Trophoblast cell (in vitro differentiated cells and primary cell): Measurements from ENCODE around the gene TWIST2.

Experiments
- DNase-seq, 2 donors: peaks; one replicate each; pipeline ENCODE4 v3.0.0-alpha.2; 2016
- H2AFZ ChIP-seq: 2 replicates; pipeline ENCODE4 v1.6.1; 2013; ENCODE audit warnings: low read length, moderate library complexity, mild to moderate bottlenecking; ENCODE audit not compliant: insufficient read depth, poor library complexity
- H2AK5ac ChIP-seq: 2 replicates; pipeline ENCODE4 v1.6.1; 2013; ENCODE audit warnings: mild to moderate bottlenecking, low read length
- H2BK120ac ChIP-seq: 2 replicates; pipeline ENCODE4 v1.6.1; 2013; ENCODE audit warnings: low read length, mild to moderate bottlenecking, moderate library complexity; ENCODE audit not compliant: insufficient read depth, poor library complexity
- H2BK12ac ChIP-seq: 2 replicates; pipeline ENCODE4 v1.6.1; 2013; ENCODE audit warnings: mild to moderate bottlenecking, low read length, moderate library complexity
- H2BK5ac ChIP-seq: 2 replicates; pipeline ENCODE4 v1.6.1; 2013; ENCODE audit warnings: low read length, low read depth, moderate library complexity, mild to moderate bottlenecking; ENCODE audit not compliant: poor library complexity
- H3K14ac ChIP-seq: 2 replicates; pipeline ENCODE4 v1.6.1; 2013; ENCODE audit warnings: mild to moderate bottlenecking, low read length
- H3K18ac ChIP-seq: 2 replicates; pipeline ENCODE4 v1.6.1; 2013; ENCODE audit warnings: mild to moderate bottlenecking, low read length
- H3K23ac ChIP-seq: 2 replicates; pipeline ENCODE4 v1.6.1; 2013; ENCODE audit warnings: low read length
- H3K27ac ChIP-seq: 2 replicates; pipeline ENCODE4 v1.5.1; 2013; ENCODE audit warnings: low read depth, mild to moderate bottlenecking, inconsistent platforms, low read length, moderate library complexity
- H3K27me3 ChIP-seq: 2 replicates; pipeline ENCODE4 v1.6.1; 2013; ENCODE audit warnings: inconsistent platforms, mild to moderate bottlenecking, low read length, moderate library complexity; ENCODE audit not compliant: insufficient read depth
- H3K36me3 ChIP-seq, 2 experiments: 1 replicate in 1 of 2; 2 replicates in 1 of 2; pipeline ENCODE4 v1.6.1; 2013; ENCODE audit warnings: low read length in 2 of 2, mild to moderate bottlenecking in 2 of 2, moderate library complexity in 1 of 2; ENCODE audit not compliant: insufficient read depth in 2 of 2, control insufficient read depth in 1 of 2
- H3K4ac ChIP-seq: 2 replicates; pipeline ENCODE4 v1.6.1; 2013; ENCODE audit warnings: low read depth, mild to moderate bottlenecking, low read length, moderate library complexity
- H3K4me1 ChIP-seq, 2 experiments: 1 replicate in 1 of 2; 2 replicates in 1 of 2; pipeline ENCODE4 v1.6.1; 2013; ENCODE audit warnings: low read length in 2 of 2, mild to moderate bottlenecking in 2 of 2, moderate library complexity in 1 of 2; ENCODE audit not compliant: insufficient read depth in 2 of 2, control insufficient read depth in 1 of 2
- H3K4me2 ChIP-seq: 2 replicates; pipeline ENCODE4 v1.6.1; 2013; ENCODE audit warnings: inconsistent platforms, mild to moderate bottlenecking, low read length, moderate library complexity
- H3K4me3 ChIP-seq: 2 replicates; pipeline ENCODE4 v1.5.1; 2013; ENCODE audit warnings: mild to moderate bottlenecking, low read depth, low read length, inconsistent platforms
- H3K79me1 ChIP-seq: one replicate; pipeline ENCODE4 v1.6.1; 2013; ENCODE audit warnings: low read length
- H3K79me2 ChIP-seq: 2 replicates; pipeline ENCODE4 v1.6.1; 2013; ENCODE audit warnings: low read length, mild to moderate bottlenecking; ENCODE audit not compliant: control insufficient read depth, insufficient read depth, poor library complexity
- H3K9ac ChIP-seq: 2 replicates; pipeline ENCODE4 v1.6.1; 2013; ENCODE audit warnings: mild to moderate bottlenecking, low read length
- H3K9me3 ChIP-seq: 2 replicates; pipeline ENCODE4 v1.6.1; 2013; ENCODE audit warnings: low read depth, mild to moderate bottlenecking, control low read depth, inconsistent platforms, low read length; ENCODE audit not compliant: insufficient read depth
- H4K12ac ChIP-seq: 2 replicates; pipeline ENCODE4 v1.6.1; 2013; ENCODE audit warnings: low read depth, mild to moderate bottlenecking, low read length, moderate library complexity
- H4K8ac ChIP-seq: 2 replicates; pipeline ENCODE4 v1.6.1; 2013; ENCODE audit warnings: low read depth, mild to moderate bottlenecking, low read length, moderate library complexity
- H4K91ac ChIP-seq: one replicate; pipeline ENCODE4 v1.6.1; 2013; ENCODE audit warnings: low read depth, mild to moderate bottlenecking, low read length, moderate library complexity
- WGBS: extraction: QIAGEN DNeasy Blood & Tissue Kit; methylation state at CpG from one replicate; pipeline ENCODE4 v1.1.7; 2013; ENCODE audit warnings: missing lambda C conversion rate; ENCODE audit not compliant: insufficient read length, insufficient coverage; ENCODE audit errors: extremely low coverage; 5-methylcytosine and 5-hydroxymethylcytosine counted together

The TWIST2 gene

GRCh38 chr2:238906254-238906935 lies 58.5 kb downstream of the TWIST2 start:
- Histone ChIP-seq H3K18ac (no peak overlapping the region), H3K4me3 (no peak overlapping the region), H3K4ac (no peak overlapping the region), H3K9me3 (peaks cover 20% of the 10 kb centered on the region), H2BK5ac (no peak overlapping the region), H4K12ac (no peak overlapping the region), H3K9ac (no peak overlapping the region), H3K4me2 (no peak overlapping the region), H3K4me1 (peaks cover 6 to 11% of the 10 kb centered on the region in 2 experiments), H3K79me2 (no peaks in the 10 kb centered on the region), H3K79me1 (no peaks in the 10 kb centered on the region), H3K23ac (peak overlapping the region; percentile 28), H2BK12ac (no peak overlapping the region), H3K36me3 (no peaks in the 10 kb centered on the region), H3K27me3 (no peaks in the 10 kb centered on the region), H4K91ac (no peak overlapping the region), H2BK120ac (no peak overlapping the region), H2AFZ (no peak overlapping the region), H3K27ac (no peak overlapping the region), H3K14ac (no peak overlapping the region), H4K8ac (no peak overlapping the region), H2AK5ac (no peak overlapping the region)
- WGBS, result no CpG with 5 or more reads among the region's 20 CpGs
- DNase-seq, result no peak

DNA sequence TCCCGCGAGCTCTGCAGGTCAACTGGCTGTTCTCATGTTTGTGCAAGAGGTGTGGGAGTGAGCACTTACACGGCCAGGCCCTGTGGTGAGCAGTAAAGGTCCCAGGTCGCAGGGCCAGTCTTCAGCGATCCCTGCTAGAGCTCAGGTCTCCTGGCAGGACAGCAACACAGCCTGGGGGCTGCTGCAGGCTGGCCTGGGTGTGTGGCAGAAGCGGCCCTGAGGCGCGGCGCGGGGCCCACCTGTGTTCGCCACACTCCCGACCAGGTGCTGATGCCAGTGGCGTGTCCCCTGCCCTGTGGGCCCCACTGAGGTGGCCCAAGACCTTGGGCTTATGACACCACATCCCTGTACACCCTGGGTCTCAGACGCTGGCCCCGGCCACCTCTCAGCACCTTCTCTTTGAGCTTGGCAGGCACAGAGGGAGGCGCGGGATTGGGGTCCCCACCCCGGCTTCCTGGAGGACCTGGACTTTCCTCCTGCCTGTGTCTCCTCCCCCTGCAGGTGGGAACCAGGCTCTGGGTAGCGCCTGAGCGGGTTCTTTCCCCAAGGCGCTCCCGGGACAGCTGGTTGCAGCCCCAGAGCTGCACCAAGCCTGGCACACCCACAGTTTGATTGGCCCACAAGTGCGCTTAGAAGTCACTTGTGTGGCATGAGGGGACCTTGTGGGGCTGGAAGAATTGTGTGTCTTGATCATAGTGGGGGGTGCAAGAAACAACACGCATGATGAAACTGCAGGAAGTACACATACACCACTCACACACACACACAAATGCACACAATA lies 59.2 kb downstream of the TWIST2 start:
- Histone ChIP-seq H3K9ac (no peak overlapping the region), H2AFZ (no peak overlapping the region), H3K79me1 (no peaks in the 10 kb centered on the region), H3K23ac (peak overlapping the region; percentile 56), H3K4me2 (no peak overlapping the region), H2AK5ac (no peak overlapping the region), H2BK120ac (no peak overlapping the region), H3K27me3 (no peaks in the 10 kb centered on the region), H3K18ac (no peak overlapping the region), H3K4me1 (peaks cover 6 to 11% of the 10 kb centered on the region in 2 experiments), H2BK12ac (no peak overlapping the region), H2BK5ac (no peak overlapping the region), H3K4ac (no peak overlapping the region), H3K36me3 (no peaks in the 10 kb centered on the region), H3K79me2 (no peaks in the 10 kb centered on the region), H4K8ac (no peak overlapping the region), H3K9me3 (peaks cover 19% of the 10 kb centered on the region), H4K91ac (no peak overlapping the region), H3K4me3 (no peak overlapping the region), H3K27ac (no peak overlapping the region), H3K14ac (no peak overlapping the region), H4K12ac (no peak overlapping the region)
- DNase-seq, result peak in 1 of 2 donors; percentile 6
- no CpG with 5 or more reads among the region's 24 CpGs for WGBS

DNA sequence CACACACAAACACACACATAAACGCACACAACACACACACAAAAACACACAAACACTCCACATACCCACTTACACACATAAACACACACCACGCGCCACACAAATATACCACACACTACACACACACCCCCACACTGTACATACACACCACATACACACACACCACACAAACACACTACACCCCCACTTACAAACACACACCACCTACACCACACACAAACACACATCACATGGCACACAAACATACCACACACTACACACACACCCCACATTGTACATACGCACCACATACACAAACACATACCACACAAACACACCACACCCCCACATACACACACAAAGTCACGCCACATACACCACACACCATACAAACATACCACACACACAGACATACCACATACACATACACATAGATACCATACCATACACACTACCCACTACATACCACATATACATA lies 59.9 kb downstream of the TWIST2 start:
- Histone ChIP-seq H2AFZ (no peak overlapping the region), H3K4ac (no peak overlapping the region), H3K4me1 (peaks cover 6 to 13% of the 10 kb centered on the region in 2 experiments), H3K79me1 (no peaks in the 10 kb centered on the region), H4K8ac (no peak overlapping the region), H3K27ac (no peak overlapping the region), H3K4me3 (no peak overlapping the region), H2BK12ac (no peak overlapping the region), H2AK5ac (no peak overlapping the region), H3K23ac (peak overlapping the region; percentile 56), H3K36me3 (no peaks in the 10 kb centered on the region), H4K12ac (no peak overlapping the region), H3K9me3 (peaks cover 15% of the 10 kb centered on the region), H3K79me2 (no peaks in the 10 kb centered on the region), H2BK120ac (no peak overlapping the region), H3K9ac (no peak overlapping the region), H3K14ac (no peak overlapping the region), H2BK5ac (no peak overlapping the region), H3K27me3 (no peaks in the 10 kb centered on the region), H4K91ac (no peak overlapping the region), H3K18ac (no peak overlapping the region), H3K4me2 (no peak overlapping the region)
- 100% methylated on average over 5 of the region's 5 CpGs for WGBS
- DNase-seq, result no peak

DNA sequence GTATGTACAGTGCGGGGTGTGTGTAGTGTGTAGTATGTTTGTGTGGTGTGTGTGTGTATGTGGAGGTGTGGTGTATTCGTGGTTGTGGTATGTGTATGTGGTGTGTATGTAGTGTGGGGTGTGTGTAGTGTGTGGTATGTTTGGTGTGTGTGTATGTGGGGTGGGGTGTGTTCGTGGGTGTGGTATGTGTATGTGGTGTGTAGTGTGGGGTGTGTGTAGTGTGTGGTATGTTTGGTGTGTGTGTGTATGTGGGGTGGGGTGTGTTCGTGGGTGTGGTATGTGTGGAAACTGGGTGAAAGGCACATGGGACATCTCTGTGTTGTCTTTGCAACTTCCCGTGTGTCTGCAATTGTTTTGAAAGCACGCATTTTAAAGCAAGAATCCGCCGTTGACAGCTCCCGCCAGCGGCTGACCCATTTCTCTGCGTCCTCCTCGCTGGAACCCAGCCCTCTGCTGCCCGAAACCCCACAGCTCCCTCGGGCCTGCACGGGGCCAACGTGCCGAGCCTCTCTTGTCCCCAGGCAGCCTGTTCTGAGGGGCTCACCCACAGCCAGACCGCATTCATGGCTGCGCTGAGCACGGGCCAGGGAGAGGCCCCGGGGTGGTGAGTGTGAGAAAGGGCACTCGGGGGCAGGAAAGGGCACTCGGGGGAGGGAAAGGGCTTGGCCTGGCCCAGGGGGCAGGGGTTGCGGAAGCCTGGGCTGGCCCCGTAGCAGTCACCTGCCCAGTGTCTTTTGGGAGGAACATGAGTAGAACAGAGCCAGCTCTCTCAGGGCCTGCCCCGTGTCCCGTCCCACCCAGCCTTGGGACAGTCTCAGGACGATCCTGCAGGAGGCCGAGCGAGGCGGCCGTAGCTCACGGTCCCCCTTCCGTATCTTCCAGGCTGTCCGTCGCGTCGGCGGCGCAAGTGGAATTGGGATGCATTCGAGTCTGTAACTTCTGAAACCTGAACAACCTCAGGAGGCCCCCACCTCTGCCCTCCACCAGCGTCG lies 61.4 kb downstream of the TWIST2 start:
- Histone ChIP-seq H3K14ac (no peak overlapping the region), H2BK12ac (peak overlapping the region; percentile 3), H3K23ac (peak overlapping the region; percentile 3), H3K9me3 (peaks cover 12% of the 10 kb centered on the region), H3K18ac (no peak overlapping the region), H2AFZ (no peak overlapping the region), H4K8ac (no peak overlapping the region), H3K27me3 (no peaks in the 10 kb centered on the region), H3K79me2 (no peaks in the 10 kb centered on the region), H4K12ac (no peak overlapping the region), H3K9ac (no peak overlapping the region), H3K4me2 (no peak overlapping the region), H3K4ac (no peak overlapping the region), H4K91ac (no peak overlapping the region), H3K36me3 (no peaks in the 10 kb centered on the region), H3K4me1 (peaks cover 6 to 17% of the 10 kb centered on the region in 2 experiments), H3K27ac (no peak overlapping the region), H3K4me3 (peak overlapping the region; percentile 18), H2AK5ac (no peak overlapping the region), H3K79me1 (no peaks in the 10 kb centered on the region), H2BK5ac (no peak overlapping the region), H2BK120ac (no peak overlapping the region)
- WGBS, result 92% methylated on average over 2 of the region's 43 CpGs
- peak in 1 of 2 donors; percentile 46 for DNase-seq
